Activated T-cell treated with anti-CD3 and anti-CD28 coated beads, Interleukin-2, amount 50 U/mL, for 24 hours (primary cell): ENCODE data around the gene APOH.

Experiments
- DNase-seq: peaks from one replicate; pipeline ENCODE4 v3.0.0-alpha.2; 2020
- H3K27ac Mint-ChIP-seq: 2 replicates; pipeline ENCODE4 v1.8.0; 2020; ENCODE audit warnings: mild to moderate bottlenecking, mixed read lengths
- H3K27me3 Mint-ChIP-seq: 2 replicates; pipeline ENCODE4 v1.8.0; 2020; ENCODE audit warnings: mixed read lengths
- H3K36me3 Mint-ChIP-seq: 2 replicates; pipeline ENCODE4 v1.8.0; 2020; ENCODE audit warnings: low read depth, mixed read lengths
- H3K4me1 Mint-ChIP-seq: 2 replicates; pipeline ENCODE4 v1.8.0; 2020; ENCODE audit warnings: low read depth, mixed read lengths
- H3K4me3 Mint-ChIP-seq: 2 replicates; pipeline ENCODE4 v1.8.0; 2020; ENCODE audit warnings: mild to moderate bottlenecking, moderate library complexity, mixed read lengths
- H3K9me3 Mint-ChIP-seq: 2 replicates; pipeline ENCODE4 v1.8.0; 2020; ENCODE audit warnings: mixed read lengths

APOH gene

GRCh38 chr17:66221755-66222530 is 7.3 kb downstream of the APOH start:
- H3K27me3 Mint-ChIP-seq: no peaks in the 10 kb centered on the region
- no peaks in the 10 kb centered on the region for H3K9me3 Mint-ChIP-seq
- H3K36me3 Mint-ChIP-seq: no peaks in the 10 kb centered on the region
- no peak for DNase-seq
- H3K27ac Mint-ChIP-seq: no peak overlapping the region
- H3K4me3 Mint-ChIP-seq: no peak overlapping the region
- H3K4me1 Mint-ChIP-seq: no peaks in the 10 kb centered on the region

- H3K36me3 Mint-ChIP-seq: no peaks in the 10 kb centered on the region
- H3K9me3 Mint-ChIP-seq: no peaks in the 10 kb centered on the region
- H3K27ac Mint-ChIP-seq: no peak overlapping the region
- no peaks in the 10 kb centered on the region for H3K27me3 Mint-ChIP-seq
- no peaks in the 10 kb centered on the region for H3K4me1 Mint-ChIP-seq
- no peak overlapping the region for H3K4me3 Mint-ChIP-seq
- no peak for DNase-seq
These were observed 7.9 kb downstream of the APOH start for GRCh38 chr17:66221343-66221742.

- Mint-ChIP-seq H3K4me3 (no peak overlapping the region), H3K36me3 (no peaks in the 10 kb centered on the region), H3K27me3 (no peaks in the 10 kb centered on the region), H3K27ac (no peak overlapping the region), H3K4me1 (no peaks in the 10 kb centered on the region), H3K9me3 (no peaks in the 10 kb centered on the region)
- no peak for DNase-seq
These were observed 9.0 kb downstream of the APOH start for GRCh38 chr17:66220079-66220835.

- no peaks in the 10 kb centered on the region for H3K9me3 Mint-ChIP-seq
These were observed 13.7 kb downstream of the APOH start for GRCh38 chr17:66215529-66215911.

GRCh38 chr17:66214884-66215528 is 14.2 kb downstream of the APOH start:
- H3K27me3 Mint-ChIP-seq: no peaks in the 10 kb centered on the region
- DNase-seq: no peak
- H3K9me3 Mint-ChIP-seq: no peaks in the 10 kb centered on the region
- no peak overlapping the region for H3K4me3 Mint-ChIP-seq
- no peak overlapping the region for H3K27ac Mint-ChIP-seq
- no peaks in the 10 kb centered on the region for H3K4me1 Mint-ChIP-seq
- H3K36me3 Mint-ChIP-seq: no peaks in the 10 kb centered on the region

More at GRCh38 chr17:66215529-66215911, 13.7 kb downstream of the APOH start:
- no peak overlapping the region for H3K4me3 Mint-ChIP-seq
- no peaks in the 10 kb centered on the region for H3K36me3 Mint-ChIP-seq
- DNase-seq: no peak
- no peaks in the 10 kb centered on the region for H3K27me3 Mint-ChIP-seq
- no peak overlapping the region for H3K27ac Mint-ChIP-seq
- H3K4me1 Mint-ChIP-seq: no peaks in the 10 kb centered on the region

- Mint-ChIP-seq H3K36me3 (no peaks in the 10 kb centered on the region), H3K4me3 (no peak overlapping the region), H3K9me3 (no peaks in the 10 kb centered on the region), H3K4me1 (no peaks in the 10 kb centered on the region), H3K27ac (no peak overlapping the region), H3K27me3 (no peaks in the 10 kb centered on the region)
- DNase-seq: no peak
These were observed 18.0 kb downstream of the APOH start for GRCh38 chr17:66211047-66211810.

GRCh38 chr17:66210208-66210574 is 19.0 kb downstream of the APOH start:
- Mint-ChIP-seq H3K4me1 (no peaks in the 10 kb centered on the region), H3K27me3 (no peaks in the 10 kb centered on the region), H3K4me3 (no peak overlapping the region), H3K36me3 (no peaks in the 10 kb centered on the region), H3K27ac (no peak overlapping the region), H3K9me3 (no peaks in the 10 kb centered on the region)
- no peak for DNase-seq

GRCh38 chr17:66207936-66208335 is 21.3 kb downstream of the APOH start:
- Mint-ChIP-seq H3K9me3 (no peaks in the 10 kb centered on the region), H3K27me3 (no peaks in the 10 kb centered on the region), H3K27ac (no peak overlapping the region), H3K36me3 (no peaks in the 10 kb centered on the region), H3K4me1 (no peaks in the 10 kb centered on the region), H3K4me3 (no peak overlapping the region)
- no peak for DNase-seq

GRCh38 chr17:66203274-66204015 is 25.8 kb downstream of the APOH start:
- Mint-ChIP-seq H3K4me1 (peaks cover 16% of the 10 kb centered on the region), H3K9me3 (no peaks in the 10 kb centered on the region), H3K27me3 (no peaks in the 10 kb centered on the region), H3K4me3 (no peak overlapping the region), H3K27ac (no peak overlapping the region), H3K36me3 (no peaks in the 10 kb centered on the region)
- DNase-seq: no peak

GRCh38 chr17:66200685-66201092 is 28.5 kb downstream of the APOH start:
- no peaks in the 10 kb centered on the region for H3K36me3 Mint-ChIP-seq
- no peak overlapping the region for H3K27ac Mint-ChIP-seq
- peak; percentile 37 for DNase-seq
- no peaks in the 10 kb centered on the region for H3K9me3 Mint-ChIP-seq
- no peak overlapping the region for H3K4me3 Mint-ChIP-seq
- H3K4me1 Mint-ChIP-seq: peaks cover 16% of the 10 kb centered on the region
- H3K27me3 Mint-ChIP-seq: no peaks in the 10 kb centered on the region

- Mint-ChIP-seq H3K9me3 (no peaks in the 10 kb centered on the region), H3K36me3 (no peaks in the 10 kb centered on the region), H3K4me1 (peaks cover 16% of the 10 kb centered on the region), H3K4me3 (no peak overlapping the region), H3K27me3 (no peaks in the 10 kb centered on the region), H3K27ac (no peak overlapping the region)
- no peak for DNase-seq
These were observed 31.0 kb downstream of the APOH start for GRCh38 chr17:66198242-66198641.

GRCh38 chr17:66192378-66192687 is 36.9 kb downstream of the APOH start:
- no peaks in the 10 kb centered on the region for H3K9me3 Mint-ChIP-seq
- peak overlapping the region; percentile 85 for H3K4me3 Mint-ChIP-seq
- no peak for DNase-seq
- no peaks in the 10 kb centered on the region for H3K36me3 Mint-ChIP-seq
- H3K4me1 Mint-ChIP-seq: peaks cover 17% of the 10 kb centered on the region
- no peaks in the 10 kb centered on the region for H3K27me3 Mint-ChIP-seq
- peak overlapping the region; percentile 83 for H3K27ac Mint-ChIP-seq

- Mint-ChIP-seq H3K4me1 (peaks cover 17% of the 10 kb centered on the region), H3K9me3 (no peaks in the 10 kb centered on the region), H3K4me3 (peak within 1 kb of the TSS; percentile 85), H3K27ac (peak within 1 kb of the TSS; percentile 88), H3K36me3 (no peaks in the 10 kb centered on the region), H3K27me3 (no peaks in the 10 kb centered on the region)
- DNase-seq: peak; percentile 87
These were observed 37.4 kb downstream of the APOH start, which contains the start of gene CEP112 for GRCh38 chr17:66191593-66192377. TSS of gene CEP112 (minus strand) at chr17:66192133.
